ENCODE measurements around the gene SNTG2.
A peak's percentile ranks its signal among the peaks of the same experiment; 100 is the strongest.

The SNTG2 gene

DNA sequence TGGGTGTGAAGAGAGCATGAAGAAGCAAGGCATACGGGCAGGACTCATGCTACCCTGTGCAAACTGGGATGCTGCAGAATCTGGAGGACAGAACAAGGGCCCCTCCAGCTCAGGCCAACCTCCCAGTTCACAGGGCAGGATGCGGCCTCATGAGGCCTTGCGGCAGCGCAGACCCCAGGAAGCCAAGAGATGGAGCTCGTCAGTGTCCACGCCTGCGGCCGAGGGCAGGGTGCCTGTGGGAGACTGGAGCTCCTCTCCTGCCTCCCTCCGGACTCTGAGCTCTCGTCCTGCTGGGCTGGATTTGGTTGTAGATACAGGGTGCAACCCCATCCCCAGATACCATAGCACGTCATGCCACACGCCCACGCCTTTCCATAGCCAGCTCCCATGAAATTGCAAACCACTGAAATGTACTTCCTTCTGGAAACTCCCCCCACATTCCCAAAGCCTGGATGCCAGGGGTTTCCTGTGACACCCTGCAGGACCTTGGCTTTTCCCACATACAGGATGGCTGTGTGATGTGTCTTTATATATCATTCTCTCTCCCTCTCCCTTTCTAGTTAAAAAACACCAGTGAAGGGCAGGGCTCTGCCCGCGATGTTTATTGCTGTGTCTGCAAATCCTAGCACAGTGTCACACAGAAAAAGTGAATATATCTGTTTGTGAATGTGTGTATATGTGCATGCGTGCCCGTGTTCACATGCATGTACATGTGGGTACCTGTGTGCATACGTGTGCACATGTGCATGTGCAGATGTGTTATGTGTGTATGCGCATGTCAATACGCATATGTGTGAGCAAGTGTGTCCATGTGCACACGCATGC, 12.3 kb upstream of the SNTG2 start:
- Mint-ChIP-seq H3K27ac (no peak overlapping the region), H3K27me3 (ENCODE audit: low read depth) (peaks cover 13% of the 10 kb centered on the region), H3K4me3 (no peak overlapping the region), H3K4me1 (peaks cover 23% of the 10 kb centered on the region), H3K9me3 (peaks cover 4% of the 10 kb centered on the region), H3K36me3 (ENCODE audit: low read depth) (no peaks in the 10 kb centered on the region)
- TF ChIP-seq CTCF (IDR thresholded peaks at IDR 0.05; ENCODE audit: unreplicated experiment in 3 of 3) = no peak

DNA sequence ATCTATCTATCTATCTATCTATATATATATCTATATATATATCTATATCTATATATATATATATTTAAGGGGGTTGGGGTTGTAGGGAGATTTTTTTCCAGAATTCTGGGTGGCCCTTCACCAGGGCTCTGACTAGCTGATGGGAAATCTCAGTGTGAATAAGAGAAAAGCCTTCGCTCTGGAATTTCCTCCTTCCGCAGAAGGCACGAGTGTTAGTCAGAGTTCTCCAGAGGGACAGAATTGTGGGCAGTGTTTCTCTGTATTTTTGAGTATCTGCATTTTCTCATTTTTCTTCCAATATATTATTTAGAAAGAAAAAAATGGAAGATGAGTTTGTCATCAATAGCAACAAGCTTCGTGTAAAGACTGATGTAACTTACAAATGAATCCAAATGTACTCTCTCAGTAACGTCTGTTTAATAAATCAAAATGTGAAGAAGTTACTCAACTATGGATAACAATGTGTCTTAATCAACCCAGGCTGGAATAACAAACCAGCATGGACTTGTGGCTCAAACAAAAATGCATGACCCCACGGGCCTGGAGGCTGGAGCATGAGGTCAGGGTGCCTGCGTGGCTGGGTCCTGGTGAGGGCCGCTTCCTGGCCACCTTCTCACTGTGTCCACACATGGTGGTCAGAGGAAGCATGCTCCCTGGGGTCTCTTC, 10.6 kb upstream of the SNTG2 start:
- H3K4me1 Mint-ChIP-seq = peaks cover 20% of the 10 kb centered on the region
- H3K27me3 Mint-ChIP-seq (ENCODE audit: low read depth) = peaks cover 15% of the 10 kb centered on the region
- H3K36me3 Mint-ChIP-seq (ENCODE audit: low read depth) = no peaks in the 10 kb centered on the region
- no peak overlapping the region for H3K27ac Mint-ChIP-seq
- peaks cover 15% of the 10 kb centered on the region for H3K9me3 Mint-ChIP-seq
- H3K4me3 Mint-ChIP-seq = no peak overlapping the region
- TF ChIP-seq CTCF (IDR thresholded peaks at IDR 0.05; ENCODE audit: unreplicated experiment in 3 of 3) = no peak

DNA sequence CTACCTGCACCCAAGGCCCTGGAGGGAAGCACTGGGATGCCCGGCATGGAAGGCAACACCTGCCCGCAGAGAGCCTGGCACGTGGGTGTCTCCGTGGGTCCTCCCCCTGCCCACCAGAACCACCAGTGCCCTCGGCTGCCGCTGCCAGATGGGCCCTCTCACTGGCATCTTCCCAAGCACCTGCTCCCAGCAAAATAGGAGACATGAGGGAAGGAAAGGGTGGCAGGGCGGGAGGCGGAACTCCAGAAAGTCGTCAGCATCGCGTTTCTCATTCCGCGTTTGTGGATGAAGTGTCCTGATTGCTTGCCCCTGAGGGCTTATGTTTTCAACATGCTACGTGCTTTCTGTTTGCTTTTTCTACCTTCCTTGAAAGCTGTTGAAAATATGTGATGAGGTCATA, 8.8 kb upstream of the SNTG2 start:
- Mint-ChIP-seq H3K27ac (no peak overlapping the region), H3K9me3 (peaks cover 23% of the 10 kb centered on the region), H3K4me3 (no peak overlapping the region), H3K27me3 (ENCODE audit: low read depth) (peaks cover 28% of the 10 kb centered on the region), H3K4me1 (peaks cover 20% of the 10 kb centered on the region), H3K36me3 (ENCODE audit: low read depth) (no peaks in the 10 kb centered on the region)
- no peak for TF ChIP-seq CTCF (IDR thresholded peaks at IDR 0.05; ENCODE audit: unreplicated experiment in 3 of 3)

DNA sequence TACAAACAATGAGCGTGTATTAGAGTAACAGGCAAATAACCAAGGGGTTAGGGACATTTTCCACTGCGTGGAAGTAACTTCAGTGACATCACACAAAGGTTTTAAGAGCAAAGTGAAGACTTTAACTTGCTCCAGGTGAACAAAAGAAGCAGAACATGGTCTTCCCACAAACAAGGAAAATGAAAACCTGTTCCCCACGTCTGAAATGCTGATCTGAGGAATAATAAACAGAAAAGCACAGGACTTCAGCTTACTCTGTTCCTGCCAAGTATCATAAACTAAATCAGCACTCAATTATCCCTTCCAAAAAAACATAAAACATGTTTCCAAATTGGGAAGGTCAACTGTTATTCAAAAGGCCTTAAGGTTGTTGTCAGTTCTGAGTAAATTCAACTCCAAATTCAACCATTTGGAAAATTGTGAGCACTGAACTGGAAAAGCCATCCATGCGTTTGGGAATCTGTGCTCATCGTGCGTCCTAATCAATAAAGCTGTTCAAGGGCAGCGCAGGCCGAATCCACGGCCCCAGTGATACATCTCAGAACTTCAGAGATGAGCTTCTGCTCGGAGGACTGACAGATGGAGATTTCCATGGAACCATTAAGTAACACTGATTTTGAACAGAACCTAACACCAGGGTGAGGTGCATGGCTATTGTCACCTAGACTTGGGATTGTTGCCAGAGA, 7.7 kb upstream of the SNTG2 start:
- H3K27me3 Mint-ChIP-seq (ENCODE audit: low read depth) = peaks cover 34% of the 10 kb centered on the region
- H3K36me3 Mint-ChIP-seq (ENCODE audit: low read depth) = no peaks in the 10 kb centered on the region
- TF ChIP-seq CTCF (IDR thresholded peaks at IDR 0.05; ENCODE audit: unreplicated experiment in 3 of 3) = no peak
- H3K4me3 Mint-ChIP-seq = no peak overlapping the region
- H3K9me3 Mint-ChIP-seq = peaks cover 23% of the 10 kb centered on the region
- H3K27ac Mint-ChIP-seq = no peak overlapping the region
- peaks cover 20% of the 10 kb centered on the region for H3K4me1 Mint-ChIP-seq

GRCh38 chr2:943461-943797, 7.2 kb upstream of the SNTG2 start:
- peaks cover 22% of the 10 kb centered on the region for H3K9me3 Mint-ChIP-seq
- no peak overlapping the region for H3K4me3 Mint-ChIP-seq
- peaks cover 15% of the 10 kb centered on the region for H3K4me1 Mint-ChIP-seq
- no peaks in the 10 kb centered on the region for H3K36me3 Mint-ChIP-seq (ENCODE audit: low read depth)
- TF ChIP-seq CTCF (IDR thresholded peaks at IDR 0.05; ENCODE audit: unreplicated experiment in 3 of 3) = no peak
- H3K27ac Mint-ChIP-seq = peak overlapping the region in 2 of 3 experiments; percentile 42 to 57
- peaks cover 33% of the 10 kb centered on the region for H3K27me3 Mint-ChIP-seq (ENCODE audit: low read depth)

Data from nephron (organoid).